Amygdala (tissue), 56 donors: ENCODE results near the gene ADAMTS14.
A peak's percentile ranks its signal among the peaks of the same experiment; 100 is the strongest.

Experiments
- DNase-seq, 56 donors: peaks; one replicate each; lab custom pipeline; 2025; lab: John Stamatoyannopoulos, UW

Gene ADAMTS14

DNA sequence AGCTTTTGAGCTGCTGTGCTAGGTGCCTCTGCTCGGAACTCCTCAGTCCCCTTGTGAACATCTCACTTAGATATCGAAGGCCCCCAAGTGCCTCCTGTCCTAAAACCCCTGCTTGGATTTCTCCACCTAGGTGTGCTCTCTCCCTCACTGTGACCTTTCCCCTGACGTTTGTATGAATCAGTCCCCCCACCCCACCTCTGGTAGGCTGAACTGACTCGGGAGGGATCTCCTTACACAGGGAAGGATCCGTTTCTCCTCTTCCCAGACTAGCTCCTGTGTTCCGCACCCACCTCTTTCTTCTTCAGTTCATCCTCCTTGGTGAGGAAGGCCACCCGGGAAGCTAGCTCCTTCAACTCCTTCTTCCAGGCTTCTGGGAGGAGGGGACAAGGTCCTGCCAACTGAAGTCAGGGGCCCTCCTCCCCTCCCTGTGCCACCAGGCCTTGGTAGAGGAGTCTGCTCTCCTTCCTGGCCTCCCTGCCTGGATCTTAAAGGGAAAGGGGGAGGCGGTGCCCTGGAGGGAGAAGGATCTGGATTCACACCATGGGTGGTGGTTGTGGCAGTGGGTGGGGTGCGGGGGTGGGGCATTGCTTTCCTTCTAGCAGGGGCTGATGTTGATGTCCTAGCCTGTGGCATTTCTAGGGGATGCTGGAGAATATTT is 106.1 kb downstream of the ADAMTS14 start:
- DNase-seq = no peak

DNA sequence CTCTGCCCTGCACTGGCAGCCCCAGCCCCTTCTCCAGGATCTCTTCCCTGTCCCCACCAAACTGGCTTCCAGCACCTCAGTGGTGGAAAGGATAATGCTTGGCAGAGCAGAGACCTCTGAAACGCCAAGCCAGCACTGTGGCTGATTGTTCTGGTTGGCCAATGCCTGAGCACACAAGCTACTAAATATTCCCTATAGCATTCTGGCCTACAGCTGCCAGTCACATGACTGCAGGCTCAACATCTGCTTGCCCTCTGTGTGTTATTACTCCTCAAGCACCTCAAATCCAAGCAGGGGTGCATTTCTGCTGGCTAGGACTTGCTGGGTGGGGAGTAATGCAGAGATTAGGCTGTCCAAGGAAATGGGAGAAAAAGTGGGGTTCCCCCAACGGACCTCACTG is 106.8 kb downstream of the ADAMTS14 start:
- peak in 16 of 56 donors; percentile 8 to 65 (median 36) for DNase-seq

DNA sequence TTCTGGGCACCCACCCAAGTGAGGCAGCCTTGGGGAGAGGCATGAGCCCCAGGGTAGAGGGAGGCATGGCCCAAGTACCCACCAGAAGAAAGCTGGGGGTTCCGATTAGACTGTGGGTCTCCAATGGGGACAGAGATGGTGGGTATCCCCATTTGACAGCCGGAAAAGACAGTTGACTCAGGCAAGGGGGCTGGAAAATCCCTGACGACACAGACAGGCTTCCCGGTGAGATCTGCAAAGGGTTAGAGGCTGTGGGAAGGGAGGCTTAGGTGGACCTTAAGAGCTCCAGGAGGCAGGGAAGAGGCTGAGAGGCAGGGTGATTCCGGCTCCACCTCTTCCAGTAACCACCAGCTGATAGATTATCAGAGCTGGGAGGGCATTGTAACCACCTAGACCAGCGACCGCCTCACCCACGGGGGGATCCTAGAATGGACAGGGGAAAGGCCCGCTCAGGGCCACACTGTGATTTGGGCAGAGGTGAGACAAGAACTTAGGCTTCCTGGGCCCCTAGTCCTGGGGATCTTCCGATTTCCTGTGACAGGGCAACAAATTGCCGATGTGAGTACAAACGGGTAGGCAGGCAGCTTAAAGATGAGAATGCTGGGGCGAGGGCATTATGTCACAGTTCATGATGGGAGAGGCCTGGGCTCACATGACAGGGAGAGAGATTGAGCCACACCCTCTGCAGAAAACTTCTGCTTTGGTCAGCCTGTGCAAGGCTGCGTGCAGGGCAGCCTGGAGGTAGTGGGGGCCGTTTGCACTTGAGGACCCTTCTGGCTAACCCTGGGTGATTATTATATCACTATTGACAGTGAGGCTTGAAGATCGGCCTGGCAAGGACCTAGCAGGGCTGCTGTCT is 107.4 kb downstream of the ADAMTS14 start:
- no peak for DNase-seq

DNA sequence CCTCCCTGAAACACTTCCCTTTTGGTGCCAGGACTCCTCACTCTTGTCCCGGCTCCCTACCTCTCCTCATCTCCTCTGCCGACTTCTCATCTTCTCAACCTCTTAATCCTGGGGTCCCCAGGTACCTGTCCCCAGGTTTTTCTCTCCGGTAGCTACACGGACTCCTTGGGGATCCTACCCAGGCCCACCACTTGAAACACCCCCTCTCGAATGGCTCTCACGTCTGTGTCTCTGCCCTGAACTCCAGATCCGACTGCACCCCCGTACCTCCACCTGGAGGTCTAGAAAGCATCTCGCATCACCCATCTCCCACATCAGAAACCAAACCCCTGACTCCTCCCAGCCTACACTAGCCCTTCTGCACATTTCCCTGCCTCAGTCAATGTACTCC is 108.1 kb downstream of the ADAMTS14 start:
- no peak for DNase-seq

DNA sequence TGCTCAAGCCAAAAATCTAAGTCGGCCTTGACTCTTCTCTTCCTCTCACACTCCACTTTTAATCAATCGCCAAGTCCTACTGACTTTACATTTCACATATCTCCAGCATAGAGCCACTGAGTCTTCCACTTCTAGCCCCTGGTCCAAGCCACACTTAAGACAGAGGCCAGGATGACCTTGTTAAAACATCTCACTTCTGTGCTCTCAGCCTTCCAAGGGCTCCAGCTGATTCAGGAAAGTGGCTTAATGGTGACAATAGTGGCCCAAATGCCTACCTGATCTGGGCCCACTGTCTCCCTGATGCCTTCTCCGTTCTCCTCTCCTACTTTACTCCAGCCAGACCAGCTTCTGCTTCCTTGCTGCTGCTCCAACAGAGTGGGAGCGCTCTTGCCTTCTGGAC is 108.5 kb downstream of the ADAMTS14 start:
- DNase-seq = no peak

DNA sequence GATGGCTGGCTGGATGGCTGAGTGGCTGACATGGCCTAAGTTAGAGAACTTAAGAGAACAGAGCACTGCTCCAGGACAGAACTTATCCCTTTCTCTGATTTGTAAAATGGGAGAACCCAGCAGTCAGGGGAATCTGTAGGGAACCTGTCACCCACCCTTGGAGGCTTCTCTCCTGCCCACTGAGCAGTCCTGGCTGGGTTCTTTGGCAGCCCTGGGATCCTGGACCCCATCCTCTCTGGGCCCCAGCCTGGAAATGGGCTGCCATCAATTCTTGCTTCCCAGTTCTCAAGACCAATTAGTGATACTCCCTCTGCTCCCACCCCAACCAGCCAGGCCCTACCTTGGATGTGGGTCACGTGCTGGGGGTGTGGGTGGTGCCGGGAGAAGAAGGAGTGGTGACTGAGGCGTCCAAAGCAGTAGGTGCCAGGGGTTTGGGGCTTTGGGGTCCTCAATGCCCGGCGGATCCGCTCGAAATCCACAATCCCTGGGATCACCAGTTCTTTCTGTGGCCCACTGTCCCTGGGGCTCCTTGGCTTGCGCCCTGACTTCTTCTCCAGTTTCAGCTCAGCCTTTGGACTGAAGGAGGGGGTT is 109.2 kb downstream of the ADAMTS14 start:
- DNase-seq = no peak

DNA sequence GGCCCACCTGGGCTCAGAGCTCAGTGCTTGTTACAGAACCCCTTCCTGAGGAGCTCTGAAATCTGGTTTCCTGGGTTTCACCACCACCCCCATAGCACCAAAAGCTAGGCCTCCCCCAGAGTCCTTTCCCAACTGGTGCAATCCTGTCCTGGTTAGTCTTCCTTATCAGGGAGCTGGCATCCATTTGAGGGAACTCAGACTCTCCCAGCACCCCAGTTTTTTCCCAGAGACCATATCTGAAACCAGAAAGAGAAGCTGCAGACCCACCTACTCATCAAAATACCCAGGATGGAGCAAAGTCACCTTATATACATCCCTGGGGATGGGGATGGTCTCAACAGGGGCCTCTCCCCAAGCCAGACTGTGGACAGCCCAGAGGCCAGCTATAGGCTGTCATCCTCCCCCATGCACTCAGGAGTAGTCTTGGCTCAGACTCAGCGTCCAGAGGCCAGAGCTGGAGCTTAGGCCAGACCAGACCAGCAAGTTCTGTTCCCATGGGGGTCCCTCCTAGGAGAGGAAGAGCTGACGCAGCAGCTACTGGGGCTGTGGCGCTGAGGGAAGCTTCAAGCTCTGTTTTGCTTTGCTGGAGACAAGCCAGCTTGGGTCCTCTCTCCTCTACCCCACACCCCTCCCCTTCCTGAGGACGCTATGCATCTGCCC is 109.9 kb downstream of the ADAMTS14 start:
- no peak for DNase-seq

DNA sequence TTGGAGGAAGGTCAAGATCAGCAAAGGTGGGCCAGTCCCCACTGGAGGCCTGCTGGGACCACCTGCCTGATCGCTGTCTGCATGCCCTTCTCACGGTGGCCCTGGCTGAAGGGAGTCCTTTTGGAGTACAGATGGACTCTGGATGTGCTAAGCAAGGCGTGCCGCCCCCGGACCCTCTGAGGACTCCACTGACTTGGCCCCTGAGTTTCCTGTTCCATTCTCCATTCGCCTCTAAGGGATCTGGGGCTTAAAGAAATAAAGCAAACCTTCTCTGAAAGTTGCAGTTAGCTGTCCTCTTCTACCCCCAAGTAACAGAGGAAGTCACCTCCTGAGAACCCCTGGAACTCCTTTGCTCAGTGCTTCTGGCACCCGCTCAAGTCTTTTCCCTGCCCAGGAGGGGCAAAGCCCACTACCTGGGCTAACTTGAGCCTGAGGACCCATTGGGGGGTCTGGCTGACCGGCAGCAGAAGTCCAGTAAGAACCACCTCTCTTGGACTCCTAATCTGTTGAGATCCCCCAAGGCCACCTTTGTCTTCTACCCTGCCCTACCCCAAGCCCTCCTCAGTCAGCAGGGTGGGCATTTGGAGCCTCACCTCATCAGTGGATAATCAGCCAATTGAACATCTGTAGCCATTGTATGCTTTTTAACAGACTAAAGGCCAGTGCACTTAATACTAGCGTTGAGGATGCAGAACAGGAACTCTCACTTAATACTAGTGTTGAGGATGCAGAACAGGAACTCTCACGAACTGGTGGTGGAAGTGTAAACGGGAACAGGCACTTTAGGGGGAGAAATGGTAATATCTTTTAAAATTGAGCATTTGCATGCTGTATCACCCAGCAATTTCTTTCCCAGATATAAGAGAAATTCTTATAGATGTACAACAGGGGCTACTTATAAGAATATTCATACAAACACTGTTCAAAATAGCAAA is 110.7 kb downstream of the ADAMTS14 start:
- DNase-seq = no peak

DNA sequence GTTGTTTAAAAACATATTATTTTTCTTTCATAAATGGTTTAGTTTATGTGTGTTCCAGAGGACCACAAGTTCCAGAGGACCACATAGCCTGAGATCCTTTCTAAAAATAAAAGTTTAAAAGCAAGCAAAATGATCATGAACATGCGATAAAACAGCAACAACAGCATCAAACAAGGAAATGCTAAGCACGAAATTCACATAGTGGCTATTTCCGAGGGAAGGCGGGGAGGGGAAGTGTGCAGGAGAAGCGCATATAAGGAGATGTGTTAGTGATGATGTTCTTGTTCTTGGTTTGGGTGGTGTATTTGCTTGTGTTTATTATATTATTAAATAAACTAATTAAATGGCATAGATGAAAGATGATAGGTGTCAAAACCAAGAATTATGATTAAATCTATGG is 111.7 kb downstream of the ADAMTS14 start:
- DNase-seq = no peak

DNA sequence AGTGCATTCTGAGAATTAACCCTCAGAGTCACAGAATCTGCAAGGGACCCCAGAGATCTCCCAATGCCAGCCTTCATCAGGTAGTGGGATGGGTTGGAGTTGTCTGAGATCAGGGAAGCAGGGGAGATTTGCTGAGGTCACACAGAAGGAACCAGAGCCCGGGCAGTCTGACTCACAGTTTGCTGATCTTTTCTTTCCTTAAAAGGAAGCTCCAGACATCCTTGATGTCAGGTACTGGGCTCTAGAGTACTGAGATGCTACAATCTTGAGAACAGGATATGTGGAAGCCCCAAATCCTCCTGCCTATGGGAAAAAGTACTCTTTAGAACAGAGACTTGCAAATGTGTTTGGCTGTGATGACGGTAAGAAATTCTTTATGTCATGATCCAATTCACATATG is 112.2 kb downstream of the ADAMTS14 start:
- DNase-seq = no peak

DNA sequence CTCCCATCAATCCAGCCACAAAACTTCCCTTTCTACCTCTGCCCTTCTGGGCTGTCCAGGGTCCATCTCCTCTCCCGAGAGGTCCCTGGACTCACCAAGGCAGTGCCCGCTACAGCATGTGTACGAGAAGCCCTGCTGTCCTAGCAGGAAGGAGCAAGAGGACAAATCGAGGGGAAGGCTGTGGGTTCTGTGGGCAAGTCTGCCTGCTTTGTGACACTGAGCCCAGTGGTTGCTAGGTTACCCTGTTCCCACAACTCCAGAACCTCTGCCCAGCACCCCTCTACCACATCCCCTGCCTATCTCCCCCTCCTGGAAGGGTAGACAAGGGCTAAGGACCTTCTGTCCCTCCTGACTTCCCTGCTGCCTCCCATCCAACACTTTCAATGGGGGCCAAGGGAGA is 112.9 kb downstream of the ADAMTS14 start, which contains the start of gene TBATA:
Gene TBATA, minus strand, starts transcription at position 188 of the 400 bp plus-strand sequence. CDS start 1,998 bp downstream, outside the sequence.
- DNase-seq = no peak

DNA sequence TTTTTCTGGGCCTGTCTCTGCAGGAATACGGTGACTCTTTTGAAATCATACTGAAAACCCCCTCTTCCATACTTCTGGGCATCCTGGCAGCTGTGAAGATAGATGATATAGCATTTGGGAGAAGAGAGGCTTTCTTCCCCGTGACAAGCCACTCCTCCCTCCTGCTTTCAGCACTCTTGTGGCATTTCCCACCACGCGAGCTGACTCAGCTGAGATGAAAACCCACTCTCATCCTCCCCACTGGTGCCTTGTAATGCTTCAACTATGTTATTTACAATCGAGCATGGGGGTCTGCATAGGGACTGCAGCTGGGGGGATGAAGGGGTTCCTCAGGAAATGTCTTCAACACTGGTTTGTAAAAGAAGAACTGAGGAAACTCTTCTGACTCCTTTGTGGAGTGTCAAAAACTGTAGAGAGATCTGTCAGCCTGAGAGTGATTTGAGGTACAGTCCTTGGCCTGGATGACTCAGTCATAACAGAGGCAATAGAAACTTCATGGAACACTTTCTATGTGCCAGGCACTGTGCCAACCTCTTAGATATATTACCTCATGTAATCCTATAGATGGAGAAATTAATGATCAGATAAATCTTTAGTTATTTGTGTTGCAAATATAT is 114.6 kb downstream of the ADAMTS14 start:
- DNase-seq = no peak

DNA sequence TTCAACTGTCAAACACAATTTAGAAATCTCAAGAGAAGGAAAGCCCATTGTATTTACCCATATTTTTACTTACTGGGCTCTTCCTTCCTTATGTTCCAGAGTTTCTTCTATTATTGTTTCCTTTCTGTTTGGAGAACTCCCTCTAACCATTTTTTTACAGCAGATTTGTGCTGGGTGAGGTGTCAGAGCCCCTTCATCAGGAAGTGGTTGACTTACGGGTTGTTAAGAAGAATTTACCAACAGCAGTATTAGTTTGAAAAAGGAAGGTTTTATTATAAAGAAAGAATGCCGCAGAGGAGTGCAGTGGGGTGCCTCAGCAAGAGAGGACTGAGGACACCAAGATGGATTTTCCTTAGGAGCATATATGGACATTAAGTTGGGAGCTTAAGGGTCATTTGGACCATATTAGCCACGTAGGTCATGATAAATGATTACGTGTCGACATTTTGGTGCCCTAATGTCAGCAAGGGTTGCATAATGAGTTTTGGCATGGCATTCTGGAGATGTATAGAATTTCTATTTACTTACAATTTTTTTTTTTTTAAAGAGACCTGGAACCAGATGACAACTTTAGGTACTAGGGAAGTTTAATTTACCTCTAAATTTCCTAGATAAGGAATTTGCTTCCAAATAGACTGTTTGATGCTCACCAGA is 119.2 kb downstream of the ADAMTS14 start:
- DNase-seq = no peak

DNA sequence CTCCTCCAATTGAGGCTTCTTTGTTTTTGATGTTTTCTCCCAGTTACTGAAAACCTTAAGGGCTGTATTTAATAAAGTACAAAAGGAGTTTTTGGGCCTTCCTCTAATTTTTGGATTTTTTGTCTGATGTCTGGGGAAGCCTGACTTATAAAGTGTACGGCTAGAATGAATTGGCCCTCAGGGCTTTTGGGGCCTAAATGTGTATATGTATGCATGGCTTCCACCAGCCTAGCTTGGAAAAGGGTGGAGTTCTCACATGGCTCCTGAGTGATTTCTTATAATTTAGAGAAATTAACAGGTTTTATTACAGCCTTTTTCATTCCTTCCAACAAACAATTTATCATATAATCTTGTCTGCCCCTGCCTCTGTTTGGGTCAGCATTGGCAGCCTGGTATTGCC is 123.3 kb downstream of the ADAMTS14 start:
- no peak for DNase-seq

DNA sequence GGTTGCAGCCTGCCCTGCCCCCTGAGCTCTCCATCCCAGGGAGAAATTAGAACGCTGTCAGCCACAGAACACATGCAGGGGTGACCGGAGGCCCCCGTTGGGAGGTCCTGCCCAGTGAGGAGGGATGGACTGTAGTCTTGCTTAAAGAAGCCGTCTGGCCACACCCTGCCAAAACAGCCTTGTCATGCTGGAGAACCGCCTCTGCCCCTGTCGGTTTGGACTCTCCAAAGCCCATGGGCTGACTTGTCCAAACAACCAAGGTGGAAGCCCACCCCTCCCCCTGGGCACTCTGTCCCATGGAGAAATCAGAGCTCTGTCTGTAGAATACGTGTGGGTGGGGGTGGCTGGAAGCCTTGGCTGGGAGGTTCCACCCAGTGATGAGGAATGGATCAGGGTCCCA is 125.5 kb downstream of the ADAMTS14 start:
- no peak for DNase-seq

DNA sequence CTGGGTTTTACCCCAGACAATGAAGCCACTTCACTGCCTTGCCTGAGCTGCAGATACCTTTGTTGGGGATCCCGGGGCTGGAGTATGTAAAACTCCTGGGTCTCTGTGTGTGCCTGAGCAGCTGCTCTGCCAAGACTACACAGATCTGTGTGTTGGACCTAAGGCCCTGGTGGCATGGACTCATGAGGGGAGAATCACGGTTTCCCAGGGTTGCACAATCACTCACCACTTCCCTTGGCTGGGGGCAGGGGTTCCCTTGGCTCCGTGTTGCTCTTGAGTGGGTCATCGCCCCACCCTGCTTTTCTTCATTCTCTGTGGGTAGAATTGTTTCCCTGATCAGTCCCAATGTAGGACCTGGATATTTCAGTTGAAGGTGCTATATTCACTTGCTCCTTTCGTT is 126.8 kb downstream of the ADAMTS14 start:
- no peak for DNase-seq

DNA sequence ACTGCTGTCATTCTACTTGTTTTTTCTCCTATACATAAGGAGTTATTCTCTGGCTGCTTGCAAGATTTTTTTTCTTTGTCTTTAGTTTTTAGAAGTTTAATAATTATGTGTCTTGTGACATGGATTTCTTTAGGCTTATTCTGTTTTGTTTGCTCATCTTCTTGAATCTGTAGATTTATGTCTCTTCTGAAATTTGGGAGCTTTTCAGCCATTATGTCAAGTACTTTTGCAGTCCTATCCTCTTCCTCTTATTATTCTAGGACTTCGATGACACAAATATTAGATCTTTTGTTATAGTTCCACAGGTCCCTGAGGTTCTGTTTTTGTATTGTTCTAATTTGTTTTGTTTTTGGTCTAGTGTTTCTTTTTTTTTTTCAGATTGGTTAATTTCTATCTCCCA is 129.5 kb downstream of the ADAMTS14 start:
- no peak for DNase-seq

DNA sequence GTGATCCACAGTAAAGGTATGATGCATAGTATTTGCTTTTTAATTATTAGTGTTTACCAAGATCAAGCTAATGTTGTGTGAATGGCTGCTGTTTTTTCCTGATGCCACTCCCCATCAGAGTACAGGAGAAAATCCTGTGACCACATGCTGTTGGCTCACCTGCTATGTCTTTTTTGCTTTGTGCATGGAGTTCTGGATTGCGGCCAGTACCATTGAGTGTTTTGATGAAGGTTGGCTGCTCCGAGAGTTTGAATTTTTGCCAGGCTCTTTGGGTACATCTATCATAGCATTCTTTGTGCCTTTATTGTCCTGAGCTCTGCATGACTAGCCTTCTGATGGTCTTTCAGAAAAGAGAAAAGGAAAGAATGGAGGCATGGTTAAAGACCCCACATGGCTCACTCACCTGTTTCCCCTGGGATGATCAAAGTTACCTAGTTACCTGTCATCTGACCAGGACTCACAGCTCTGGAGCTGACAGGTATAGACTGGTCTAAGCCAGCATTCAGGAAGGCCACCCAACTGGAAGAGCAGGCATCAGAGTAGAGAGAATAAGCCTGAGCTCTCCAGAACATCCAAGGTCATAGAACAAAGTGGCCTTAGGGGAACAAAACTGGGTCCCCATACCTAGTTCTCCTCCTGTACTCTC is 131.6 kb downstream of the ADAMTS14 start:
- DNase-seq = no peak

DNA sequence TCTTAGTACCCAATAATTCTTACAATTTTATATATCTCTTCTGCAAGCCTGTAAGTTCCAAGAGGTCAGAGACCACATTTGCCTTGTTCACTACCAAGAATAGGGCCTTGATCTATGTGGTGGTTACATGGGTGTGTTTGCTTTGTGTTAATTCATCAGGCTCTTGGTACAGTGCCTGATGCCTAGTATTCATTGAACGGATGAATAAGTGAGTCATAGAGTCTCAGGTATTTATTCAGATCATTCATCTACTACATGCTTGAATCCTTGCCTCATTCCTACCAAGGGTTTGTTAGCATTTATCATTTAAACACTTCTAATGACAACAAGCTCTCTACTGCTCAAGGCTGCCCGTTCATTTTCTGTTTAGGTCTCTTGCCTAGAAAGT is 132.1 kb downstream of the ADAMTS14 start:
- no peak for DNase-seq
